NCI-H345 treated with DMSO at 0.1 percent for 48 hours (cell line): ENCODE data around the gene UBE2QL1.

ENCODE experiments used
- DNase-seq: peaks from one replicate; lab custom pipeline; 2025; ENCODE audit not compliant: unreplicated experiment; lab: John Stamatoyannopoulos, UW

The UBE2QL1 gene

GRCh38 chr5:6453937-6454560, 5.4 kb downstream of the UBE2QL1 start:
- no peak for DNase-seq

- DNase-seq: no peak
Measured at GRCh38 chr5:6454628-6455053, 6.0 kb downstream of the UBE2QL1 start.

DNA sequence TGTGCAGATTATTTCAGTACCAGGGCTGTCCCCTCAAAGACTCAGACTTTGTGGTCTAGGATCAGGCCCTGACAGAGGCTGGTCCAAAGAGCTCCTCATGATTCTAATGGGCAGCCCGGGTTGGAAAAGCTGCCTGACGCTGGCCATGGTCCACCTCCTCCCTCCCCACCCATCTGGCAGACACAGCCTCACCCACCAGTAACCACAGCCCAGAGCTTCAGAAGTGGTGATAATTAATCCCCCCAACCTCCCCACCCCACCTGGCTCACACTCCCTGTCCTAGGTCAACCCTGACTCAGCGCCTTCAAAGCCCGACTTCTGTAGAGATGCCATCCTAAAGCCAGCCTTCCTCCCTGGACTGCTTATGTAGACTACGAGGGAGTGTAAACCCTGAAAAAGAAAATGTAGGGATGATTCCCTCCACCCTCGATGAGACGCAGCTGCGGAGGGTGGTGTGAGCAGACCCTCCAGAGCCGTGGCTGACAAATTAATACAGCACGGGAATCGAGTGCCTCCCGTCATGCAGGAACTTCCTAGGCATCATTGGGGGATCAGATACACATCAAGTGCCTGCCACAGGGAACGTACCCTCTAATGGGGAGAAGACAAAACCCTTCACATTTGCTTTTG, 7.0 kb downstream of the UBE2QL1 start:
- DNase-seq: no peak

GRCh38 chr5:6456766-6457370, 8.2 kb downstream of the UBE2QL1 start:
- no peak for DNase-seq

GRCh38 chr5:6457592-6457991, 8.9 kb downstream of the UBE2QL1 start:
- DNase-seq: no peak

DNA sequence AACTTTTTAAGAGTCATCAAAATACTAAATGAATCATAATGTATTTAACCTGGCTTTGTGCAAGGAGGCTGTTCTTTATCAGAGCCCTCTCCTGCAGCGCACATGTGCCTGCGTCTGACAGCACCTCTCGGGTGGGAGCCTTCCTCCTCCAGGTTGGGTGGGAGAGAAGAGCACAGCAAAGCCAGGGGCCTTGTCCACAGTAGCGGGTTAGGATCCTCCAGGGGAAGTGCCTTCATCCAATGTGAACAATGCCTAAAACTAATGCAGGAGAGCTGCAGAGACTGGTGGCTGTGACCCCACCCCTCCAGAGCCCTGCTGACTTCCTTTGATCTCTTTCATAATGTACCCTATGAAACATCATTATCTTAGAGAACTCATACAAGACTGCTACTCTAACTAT, 10.2 kb downstream of the UBE2QL1 start:
- no peak for DNase-seq

GRCh38 chr5:6459896-6460295, 11.2 kb downstream of the UBE2QL1 start:
- DNase-seq: no peak

- no peak for DNase-seq
Measured at GRCh38 chr5:6461006-6461405, 12.3 kb downstream of the UBE2QL1 start.

DNA sequence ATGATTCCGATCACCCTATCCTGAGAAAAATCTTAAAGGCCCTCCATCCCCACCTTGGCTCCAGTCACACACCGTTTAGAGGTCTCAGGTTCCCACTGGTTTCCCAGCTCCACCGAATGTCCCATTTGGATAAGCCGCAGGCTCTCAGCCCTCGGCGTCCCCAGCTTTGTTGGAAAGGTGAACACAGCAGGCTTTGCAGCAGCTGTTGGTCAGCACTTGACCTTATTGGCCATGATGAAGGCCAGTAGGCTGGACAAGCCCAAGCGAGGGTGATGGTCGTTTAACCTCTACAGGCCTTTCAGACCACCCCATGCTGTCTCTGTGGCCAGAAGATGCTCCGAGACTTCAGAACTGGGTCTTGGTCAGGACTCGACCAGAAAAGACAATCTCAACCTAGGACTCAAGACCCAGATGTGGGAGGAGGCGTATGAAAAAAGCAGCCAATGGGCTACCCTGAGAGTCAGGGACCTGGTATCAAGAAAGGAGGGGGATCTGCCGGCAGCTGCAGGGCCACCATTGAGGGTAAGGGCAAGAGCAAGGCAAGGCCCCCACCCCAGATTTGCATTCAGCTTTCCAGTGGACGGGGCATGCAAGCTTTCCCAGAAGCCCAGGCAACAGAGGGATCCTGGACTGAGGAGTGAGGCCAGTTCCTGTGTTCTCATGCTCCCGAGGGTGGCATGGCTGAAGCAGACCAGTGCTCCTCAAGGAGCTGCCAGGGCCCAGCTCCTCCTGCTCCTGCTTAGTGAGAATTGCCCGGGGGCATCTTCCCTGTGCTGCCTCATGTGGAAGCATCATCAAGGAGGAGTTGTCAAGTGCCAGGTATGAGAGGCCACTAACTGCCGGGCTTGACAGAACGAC, 13.4 kb downstream of the UBE2QL1 start:
- no peak for DNase-seq

- DNase-seq: no peak
Measured at GRCh38 chr5:6462671-6463070, 14.0 kb downstream of the UBE2QL1 start.

DNA sequence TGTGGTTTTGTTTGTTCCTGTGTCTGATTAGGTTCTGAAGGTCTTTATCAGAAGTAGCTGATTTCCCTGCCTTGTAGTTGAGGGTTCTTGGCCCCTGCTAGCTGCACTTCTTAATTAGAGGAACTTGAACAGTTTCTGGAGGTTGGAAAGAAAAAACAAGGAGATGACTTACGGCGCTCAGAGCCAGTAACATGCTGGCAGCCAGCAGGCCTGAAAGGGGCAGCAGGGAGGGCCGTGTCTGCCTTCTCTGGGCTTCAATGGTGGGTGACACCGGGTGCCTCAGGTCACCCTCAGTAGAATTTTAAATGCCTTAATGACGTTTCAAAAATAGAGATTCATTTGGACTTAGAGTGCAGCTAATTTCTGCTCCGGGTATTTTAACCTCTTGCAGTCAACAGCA, 15.8 kb downstream of the UBE2QL1 start:
- no peak for DNase-seq

DNA sequence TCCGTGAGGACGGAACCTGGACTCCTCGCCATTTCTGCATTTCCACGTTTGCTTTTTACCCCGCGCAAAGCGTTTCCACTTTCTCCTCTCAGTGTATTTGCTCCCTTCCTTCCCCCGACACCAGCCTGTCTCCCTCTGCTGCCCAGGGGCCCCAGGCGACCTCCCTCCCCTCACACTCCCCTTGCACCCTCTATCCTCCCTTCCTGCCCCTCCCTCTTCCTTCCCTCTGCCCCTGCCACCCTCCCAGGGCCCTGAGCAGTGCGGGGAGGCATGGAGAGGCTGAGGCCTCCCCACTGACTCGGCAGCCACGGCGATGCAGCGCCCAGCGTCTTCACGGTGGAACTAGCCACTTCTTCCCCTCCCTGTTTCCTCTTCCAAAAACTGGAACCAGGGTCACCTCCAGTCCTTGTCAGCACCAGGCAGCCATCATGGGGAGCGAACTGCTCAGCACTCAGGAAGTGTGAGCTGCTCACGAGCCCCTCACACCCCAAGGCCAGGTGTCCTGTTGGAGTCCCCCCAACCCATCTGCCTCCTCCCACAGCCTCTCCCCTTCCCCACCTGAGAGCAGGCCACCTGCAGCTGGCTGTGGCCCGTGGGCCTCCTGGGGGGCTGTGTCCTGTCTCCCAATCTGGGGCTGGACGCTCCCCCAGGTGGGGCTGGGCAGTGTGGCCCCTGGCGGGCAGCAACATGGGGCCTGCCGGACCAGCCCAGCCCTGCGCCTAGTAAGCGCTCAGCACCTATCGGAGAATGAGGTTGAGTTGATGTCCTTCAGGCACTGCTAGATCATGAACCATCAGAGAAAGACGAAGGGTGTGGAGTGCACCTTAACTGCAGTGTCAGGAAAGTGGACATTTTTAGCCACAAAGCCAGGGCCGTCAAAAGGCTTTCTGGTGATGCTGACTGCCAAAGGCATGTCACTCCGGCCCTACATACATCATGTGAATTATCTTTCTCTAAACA, 17.5 kb downstream of the UBE2QL1 start:
- DNase-seq: no peak

GRCh38 chr5:6466975-6467567, 18.4 kb downstream of the UBE2QL1 start:
- peak; percentile 33 for DNase-seq

GRCh38 chr5:6467591-6467990, 18.9 kb downstream of the UBE2QL1 start:
- DNase-seq: no peak

DNA sequence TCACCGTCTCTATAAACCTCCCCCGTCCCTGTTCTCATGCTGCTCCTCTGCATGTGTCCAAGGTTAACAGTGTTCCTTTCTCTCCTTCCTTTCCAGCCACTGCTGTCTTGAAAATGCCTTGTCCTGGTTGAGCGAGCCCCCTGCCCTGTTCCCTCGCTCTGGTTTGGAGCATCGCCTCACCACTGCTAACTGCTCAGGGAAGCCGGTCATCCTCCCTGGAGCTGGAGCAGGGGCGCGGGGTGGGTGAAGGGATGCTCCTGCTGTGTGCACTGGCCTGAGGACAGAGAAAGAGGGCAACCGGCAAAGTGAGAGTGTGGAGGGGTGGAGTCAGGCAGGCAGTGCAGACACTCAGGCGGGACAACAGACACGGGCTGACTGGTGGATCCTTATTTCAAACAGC, 19.4 kb downstream of the UBE2QL1 start:
- no peak for DNase-seq

DNA sequence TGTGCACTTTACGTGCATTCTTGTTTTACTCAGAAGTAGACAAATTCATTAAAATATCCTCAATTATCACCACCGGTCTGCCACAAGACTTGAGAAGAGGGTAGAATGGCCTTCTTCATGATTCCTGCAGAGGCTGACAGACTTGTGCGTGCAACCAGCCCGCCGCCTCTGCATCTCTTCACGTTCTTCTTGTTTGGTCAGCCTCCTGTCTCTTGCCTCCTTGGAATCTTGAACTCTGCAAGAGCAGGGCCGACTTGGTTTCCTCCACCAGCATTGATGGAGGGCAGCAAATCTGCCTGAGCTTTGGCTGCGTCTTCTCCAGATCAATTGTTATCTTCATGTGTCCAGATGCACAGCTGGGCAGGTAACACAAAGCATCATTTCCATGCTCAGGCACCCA, 20.2 kb downstream of the UBE2QL1 start:
- DNase-seq: no peak

DNA sequence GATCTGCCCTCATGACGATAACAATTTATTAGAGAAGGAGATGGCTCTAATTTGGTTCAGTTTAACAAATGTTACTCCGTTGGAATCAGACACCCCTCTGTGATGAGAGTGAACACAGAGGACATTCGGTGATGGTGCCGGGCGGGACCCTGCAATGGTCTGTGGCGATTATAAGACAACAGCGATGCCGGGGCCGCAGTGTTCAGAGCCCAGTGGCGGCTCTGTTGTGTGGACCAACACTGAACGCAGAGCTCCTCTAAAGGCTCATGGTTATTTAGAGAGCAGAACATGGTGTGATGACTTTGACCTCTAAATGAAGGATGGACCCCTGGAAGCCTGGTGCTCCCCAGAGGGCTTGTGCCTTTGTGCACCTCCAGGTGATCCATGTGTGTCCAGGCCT, 21.2 kb downstream of the UBE2QL1 start:
- no peak for DNase-seq

DNA sequence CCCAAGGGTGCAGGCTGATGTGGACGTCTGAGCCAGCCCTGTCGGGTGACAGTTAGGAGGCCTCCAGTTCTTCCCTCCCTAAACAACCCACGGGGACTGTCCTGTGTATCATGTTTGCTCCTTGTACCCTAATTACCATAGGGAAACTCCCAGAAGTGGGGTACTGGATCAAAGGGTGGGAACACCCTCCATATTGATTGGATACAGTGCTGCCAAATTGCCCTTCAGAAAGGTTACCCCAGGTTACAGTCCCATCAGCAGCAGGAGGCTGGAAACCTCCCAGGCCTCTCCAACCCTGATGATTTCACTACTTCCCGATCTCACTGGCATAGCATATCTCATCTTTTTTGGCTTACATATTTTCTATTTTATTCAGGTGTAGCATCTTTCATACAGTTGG, 22.0 kb downstream of the UBE2QL1 start:
- DNase-seq: no peak

DNA sequence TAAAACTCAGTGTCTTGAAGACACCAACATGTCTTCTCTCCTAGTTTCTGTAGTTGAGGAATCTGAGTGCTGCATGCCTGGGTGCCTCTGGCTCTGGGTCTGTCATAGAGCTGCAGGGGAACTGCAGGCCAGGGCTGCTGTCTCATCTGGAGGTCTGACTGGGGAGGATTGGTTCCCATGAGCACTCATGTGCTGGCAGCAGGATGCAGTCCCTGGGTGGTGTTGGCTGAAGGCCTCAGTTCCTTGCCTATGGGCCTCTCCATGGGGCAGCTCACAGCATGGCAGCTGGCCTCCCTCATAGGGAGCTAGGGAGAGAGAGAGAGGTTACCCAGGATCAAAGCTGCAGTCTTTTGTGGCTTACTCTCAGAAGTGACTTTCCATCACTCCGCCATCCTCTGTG, 22.6 kb downstream of the UBE2QL1 start:
- no peak for DNase-seq

- DNase-seq: no peak
Measured at GRCh38 chr5:6472792-6473191, 24.1 kb downstream of the UBE2QL1 start.
